Measurements from ENCODE around the gene PCDH12. TPM values are rescaled to one million over a fixed set of nuclear protein-coding genes. Genes with fewer than 3 reads are reported as not detected.

Gene PCDH12
- polyA plus RNA-seq, 1 donor from 2014 or later = not detected

DNA sequence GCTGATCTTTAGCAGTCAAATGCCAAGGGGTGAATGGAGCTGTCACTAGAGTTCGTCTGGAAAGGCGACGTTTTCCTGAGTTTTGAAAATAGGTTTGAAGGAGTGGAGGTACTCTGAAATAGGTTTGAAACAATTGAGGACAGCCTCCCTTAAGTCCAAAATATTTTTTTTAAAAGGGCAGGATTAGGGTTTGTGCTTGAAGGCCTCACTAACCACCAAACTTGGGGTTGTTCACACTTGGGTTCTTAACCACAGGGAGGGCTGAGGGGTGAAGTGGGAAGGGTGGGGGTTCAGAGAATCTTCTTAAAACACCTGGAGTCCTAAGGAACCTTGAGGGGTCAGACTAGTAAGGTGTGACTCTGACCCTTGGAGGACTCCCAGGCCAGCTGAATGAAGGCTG, 3.5 kb upstream of the PCDH12 start:
- H3K79me2 ChIP-seq (replicated peaks; ENCODE audit: insufficient read depth, low read length) = no peaks in the 10 kb centered on the region
- H4K20me1 ChIP-seq (ENCODE audit: insufficient read depth) = no peaks in the 10 kb centered on the region
- no peaks in the 10 kb centered on the region for H3K9me3 ChIP-seq (ENCODE audit: low read length)
- no peak overlapping the region for H3K27ac ChIP-seq (ENCODE audit: low read length)
- H3F3A ChIP-seq (ENCODE audit: insufficient read depth, low read length, poor library complexity, severe bottlenecking) = peaks cover 8% of the 10 kb centered on the region
- H3K27me3 ChIP-seq (ENCODE audit: insufficient read depth, low read depth, low read length) = no peaks in the 10 kb centered on the region
- no peak for TF ChIP-seq SMC3 (conservative IDR thresholded peaks at IDR 0.05; ENCODE audit: poor library complexity)
- no peak for TF ChIP-seq MXI1 (conservative IDR thresholded peaks at IDR 0.05; ENCODE audit: poor library complexity, severe bottlenecking)
- TF ChIP-seq POLR2AphosphoS5 (IDR thresholded peaks at IDR 0.05) = no peak
- no peak for TF ChIP-seq EP300 (conservative IDR thresholded peaks at IDR 0.05; ENCODE audit: poor library complexity, severe bottlenecking)
- no peak for TF ChIP-seq TAF1 (IDR thresholded peaks at IDR 0.05; ENCODE audit: low read depth)
- TF ChIP-seq RAD21 (conservative IDR thresholded peaks at IDR 0.05) = no peak
- TF ChIP-seq EZH2 (IDR thresholded peaks at IDR 0.05; ENCODE audit: borderline replicate concordance, insufficient read depth, low read length, poor library complexity, severe bottlenecking) = no peak
- TF ChIP-seq, protein P1, sequence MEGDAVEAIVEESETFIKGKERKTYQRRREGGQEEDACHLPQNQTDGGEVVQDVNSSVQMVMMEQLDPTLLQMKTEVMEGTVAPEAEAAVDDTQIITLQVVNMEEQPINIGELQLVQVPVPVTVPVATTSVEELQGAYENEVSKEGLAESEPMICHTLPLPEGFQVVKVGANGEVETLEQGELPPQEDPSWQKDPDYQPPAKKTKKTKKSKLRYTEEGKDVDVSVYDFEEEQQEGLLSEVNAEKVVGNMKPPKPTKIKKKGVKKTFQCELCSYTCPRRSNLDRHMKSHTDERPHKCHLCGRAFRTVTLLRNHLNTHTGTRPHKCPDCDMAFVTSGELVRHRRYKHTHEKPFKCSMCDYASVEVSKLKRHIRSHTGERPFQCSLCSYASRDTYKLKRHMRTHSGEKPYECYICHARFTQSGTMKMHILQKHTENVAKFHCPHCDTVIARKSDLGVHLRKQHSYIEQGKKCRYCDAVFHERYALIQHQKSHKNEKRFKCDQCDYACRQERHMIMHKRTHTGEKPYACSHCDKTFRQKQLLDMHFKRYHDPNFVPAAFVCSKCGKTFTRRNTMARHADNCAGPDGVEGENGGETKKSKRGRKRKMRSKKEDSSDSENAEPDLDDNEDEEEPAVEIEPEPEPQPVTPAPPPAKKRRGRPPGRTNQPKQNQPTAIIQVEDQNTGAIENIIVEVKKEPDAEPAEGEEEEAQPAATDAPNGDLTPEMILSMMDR (IDR thresholded peaks at IDR 0.05; ENCODE audit: poor library complexity, severe bottlenecking) = no peak
- TF ChIP-seq, protein P2, sequence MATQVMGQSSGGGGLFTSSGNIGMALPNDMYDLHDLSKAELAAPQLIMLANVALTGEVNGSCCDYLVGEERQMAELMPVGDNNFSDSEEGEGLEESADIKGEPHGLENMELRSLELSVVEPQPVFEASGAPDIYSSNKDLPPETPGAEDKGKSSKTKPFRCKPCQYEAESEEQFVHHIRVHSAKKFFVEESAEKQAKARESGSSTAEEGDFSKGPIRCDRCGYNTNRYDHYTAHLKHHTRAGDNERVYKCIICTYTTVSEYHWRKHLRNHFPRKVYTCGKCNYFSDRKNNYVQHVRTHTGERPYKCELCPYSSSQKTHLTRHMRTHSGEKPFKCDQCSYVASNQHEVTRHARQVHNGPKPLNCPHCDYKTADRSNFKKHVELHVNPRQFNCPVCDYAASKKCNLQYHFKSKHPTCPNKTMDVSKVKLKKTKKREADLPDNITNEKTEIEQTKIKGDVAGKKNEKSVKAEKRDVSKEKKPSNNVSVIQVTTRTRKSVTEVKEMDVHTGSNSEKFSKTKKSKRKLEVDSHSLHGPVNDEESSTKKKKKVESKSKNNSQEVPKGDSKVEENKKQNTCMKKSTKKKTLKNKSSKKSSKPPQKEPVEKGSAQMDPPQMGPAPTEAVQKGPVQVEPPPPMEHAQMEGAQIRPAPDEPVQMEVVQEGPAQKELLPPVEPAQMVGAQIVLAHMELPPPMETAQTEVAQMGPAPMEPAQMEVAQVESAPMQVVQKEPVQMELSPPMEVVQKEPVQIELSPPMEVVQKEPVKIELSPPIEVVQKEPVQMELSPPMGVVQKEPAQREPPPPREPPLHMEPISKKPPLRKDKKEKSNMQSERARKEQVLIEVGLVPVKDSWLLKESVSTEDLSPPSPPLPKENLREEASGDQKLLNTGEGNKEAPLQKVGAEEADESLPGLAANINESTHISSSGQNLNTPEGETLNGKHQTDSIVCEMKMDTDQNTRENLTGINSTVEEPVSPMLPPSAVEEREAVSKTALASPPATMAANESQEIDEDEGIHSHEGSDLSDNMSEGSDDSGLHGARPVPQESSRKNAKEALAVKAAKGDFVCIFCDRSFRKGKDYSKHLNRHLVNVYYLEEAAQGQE (IDR thresholded peaks at IDR 0.05; ENCODE audit: borderline replicate concordance) = no peak
- no peak overlapping the region for H3K9ac ChIP-seq (ENCODE audit: low read length)
- H3K36me3 ChIP-seq (ENCODE audit: insufficient read depth, low read length) = no peaks in the 10 kb centered on the region
- no peak overlapping the region for H3K4me2 ChIP-seq (ENCODE audit: low read length)
- no peak overlapping the region for H2AFZ ChIP-seq (ENCODE audit: low read depth, low read length)
- no peaks in the 10 kb centered on the region for H3K9me2 ChIP-seq (ENCODE audit: insufficient read depth, low read length)
- no peak overlapping the region for H3K4me3 ChIP-seq (ENCODE audit: low read length)

DNA sequence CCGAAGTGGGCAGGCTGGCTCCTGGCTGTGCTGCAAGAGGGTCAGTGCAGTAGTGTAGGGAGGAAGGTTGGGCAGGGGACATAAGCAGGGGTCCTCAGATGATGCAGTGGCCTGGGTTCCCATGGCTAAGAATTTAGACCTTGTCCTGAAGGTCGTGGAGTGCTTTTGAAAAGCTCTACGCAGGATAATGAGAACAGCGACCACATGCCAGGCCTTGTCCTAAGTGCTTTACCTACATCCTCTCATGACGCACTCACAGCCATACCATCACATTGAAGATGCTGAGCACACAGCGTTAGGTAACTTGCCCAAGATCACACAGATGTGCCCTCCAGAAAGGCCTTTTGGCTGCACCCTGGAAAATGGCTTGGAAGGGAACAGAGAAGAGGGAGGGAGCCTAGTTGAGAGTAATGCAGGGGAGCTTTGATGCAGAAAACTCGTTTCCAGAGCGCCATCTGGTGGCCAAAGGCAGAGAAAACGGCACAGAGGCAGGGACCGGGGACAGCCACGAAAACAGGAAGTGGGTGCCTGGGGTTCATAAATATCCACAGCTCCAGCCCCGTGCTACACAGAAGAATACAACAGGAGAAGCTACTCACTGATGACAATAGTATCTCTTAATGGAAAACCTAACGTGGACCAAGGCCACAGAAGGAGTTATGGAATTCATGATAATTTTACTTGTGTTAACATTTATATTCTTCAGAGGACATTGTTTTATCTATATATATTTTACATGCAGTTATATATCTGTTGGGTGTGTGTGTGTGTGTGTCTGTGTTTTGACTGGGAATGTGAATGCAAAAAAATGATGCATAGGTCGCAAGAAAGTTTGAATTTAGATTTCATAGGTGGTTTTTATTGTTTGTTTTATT, 2.7 kb upstream of the PCDH12 start:
- Histone ChIP-seq H3K27ac (ENCODE audit: low read length) (no peak overlapping the region), H3K9me2 (ENCODE audit: insufficient read depth, low read length) (no peaks in the 10 kb centered on the region), H3K4me2 (ENCODE audit: low read length) (no peak overlapping the region), H3K4me3 (ENCODE audit: low read length) (no peak overlapping the region), H3F3A (ENCODE audit: insufficient read depth, low read length, poor library complexity, severe bottlenecking) (peaks cover 8% of the 10 kb centered on the region), H4K20me1 (ENCODE audit: insufficient read depth) (no peaks in the 10 kb centered on the region), H3K36me3 (ENCODE audit: insufficient read depth, low read length) (no peaks in the 10 kb centered on the region), H3K79me2 (replicated peaks; ENCODE audit: insufficient read depth, low read length) (no peaks in the 10 kb centered on the region), H3K9me3 (ENCODE audit: low read length) (no peaks in the 10 kb centered on the region), H3K27me3 (ENCODE audit: insufficient read depth, low read depth, low read length) (no peaks in the 10 kb centered on the region), H2AFZ (ENCODE audit: low read depth, low read length) (no peak overlapping the region), H3K9ac (ENCODE audit: low read length) (peak overlapping the region; percentile 19)
- TF ChIP-seq RAD21 (conservative IDR thresholded peaks at IDR 0.05) = peak; percentile 95
- TF ChIP-seq, protein P1 (IDR thresholded peaks at IDR 0.05; ENCODE audit: poor library complexity, severe bottlenecking) = peak; percentile 97
- no peak for TF ChIP-seq POLR2AphosphoS5 (IDR thresholded peaks at IDR 0.05)
- TF ChIP-seq EP300 (conservative IDR thresholded peaks at IDR 0.05; ENCODE audit: poor library complexity, severe bottlenecking) = no peak
- TF ChIP-seq EZH2 (IDR thresholded peaks at IDR 0.05; ENCODE audit: borderline replicate concordance, insufficient read depth, low read length, poor library complexity, severe bottlenecking) = no peak
- peak; percentile 99 for TF ChIP-seq SMC3 (conservative IDR thresholded peaks at IDR 0.05; ENCODE audit: poor library complexity)
- peak; percentile 25 for TF ChIP-seq MXI1 (conservative IDR thresholded peaks at IDR 0.05; ENCODE audit: poor library complexity, severe bottlenecking)

All from neural cell (in vitro differentiated cells).